GM21529 (cell line): Measurements from ENCODE around the gene CD96.
"Not testable (repeated sequence)": the region's sequence is repeated elsewhere in the genome, so short reads cannot be mapped to it uniquely, and the experiment has no call there.

Experiments used
- ATAC-seq: cut with Tn5 transposase; IDR thresholded peaks from one replicate; pipeline ENCODE4 v1.9.1; 2021; ENCODE audit not compliant: unreplicated experiment

CD96 gene

DNA sequence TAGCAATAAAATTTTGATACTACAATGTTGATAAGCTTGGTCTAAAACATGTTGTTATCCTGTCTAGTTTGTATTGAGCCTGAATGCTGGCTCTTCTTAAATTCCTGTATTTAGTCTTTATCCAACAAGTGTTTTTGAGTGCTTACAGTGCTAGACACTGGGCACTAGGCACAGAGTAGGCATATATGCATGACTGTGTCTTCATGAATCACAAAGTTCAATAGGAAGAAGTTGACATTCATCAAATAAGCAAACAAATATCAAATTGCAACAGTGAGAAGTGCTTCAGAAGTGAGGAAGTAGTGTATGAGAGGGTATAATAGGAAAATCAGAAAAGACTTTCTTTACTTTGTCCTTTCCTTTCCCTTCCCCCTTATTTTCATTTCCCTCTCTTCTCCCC is 6.8 kb downstream of the CD96 start:
- no peak for ATAC-seq

- ATAC-seq, result not testable (repeated sequence)
These were observed 19.9 kb downstream of the CD96 start for GRCh38 chr3:111561902-111562301.

- no peak for ATAC-seq
These were observed 24.8 kb downstream of the CD96 start for GRCh38 chr3:111566844-111567243.

DNA sequence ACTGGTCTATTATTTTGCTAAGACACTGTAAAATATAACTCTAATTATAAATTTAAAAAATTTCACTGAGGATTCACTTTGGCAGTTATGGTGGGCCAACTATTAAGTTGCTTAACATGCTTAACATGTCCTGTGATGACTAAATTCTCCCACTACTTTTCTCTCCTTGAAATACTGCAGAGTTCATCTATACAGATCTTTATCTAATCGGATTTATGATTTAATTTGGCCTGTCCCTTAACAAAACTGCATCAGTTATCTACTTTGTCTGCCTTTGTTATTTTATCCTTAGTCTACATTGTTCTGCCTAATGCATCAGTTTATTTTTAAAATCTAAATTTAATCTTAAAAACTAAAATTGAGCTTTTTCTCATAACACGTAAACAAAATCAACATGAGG is 26.4 kb downstream of the CD96 start:
- ATAC-seq, result no peak

- no peak for ATAC-seq
These were observed 26.9 kb downstream of the CD96 start for GRCh38 chr3:111568911-111569310.

GRCh38 chr3:111570404-111571030 is 28.5 kb downstream of the CD96 start:
- ATAC-seq, result no peak

DNA sequence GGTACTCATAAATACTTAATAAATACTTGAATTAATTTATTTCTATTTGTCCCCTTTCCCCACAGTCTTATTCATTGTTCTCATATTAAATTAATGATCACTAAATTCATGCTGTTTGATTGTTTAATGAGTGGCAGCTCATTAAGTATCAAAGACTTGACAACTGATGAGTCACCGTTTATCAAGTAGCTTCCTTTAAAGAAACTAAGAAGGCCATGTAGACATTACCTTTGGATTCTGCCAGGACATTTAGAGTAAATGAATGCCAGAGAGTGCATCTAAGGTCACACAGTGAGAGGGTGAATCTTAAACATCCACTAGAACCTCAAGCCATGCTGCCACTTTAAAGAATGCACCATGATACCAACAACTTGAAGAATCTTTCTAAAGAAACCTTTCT is 29.3 kb downstream of the CD96 start:
- ATAC-seq, result no peak

DNA sequence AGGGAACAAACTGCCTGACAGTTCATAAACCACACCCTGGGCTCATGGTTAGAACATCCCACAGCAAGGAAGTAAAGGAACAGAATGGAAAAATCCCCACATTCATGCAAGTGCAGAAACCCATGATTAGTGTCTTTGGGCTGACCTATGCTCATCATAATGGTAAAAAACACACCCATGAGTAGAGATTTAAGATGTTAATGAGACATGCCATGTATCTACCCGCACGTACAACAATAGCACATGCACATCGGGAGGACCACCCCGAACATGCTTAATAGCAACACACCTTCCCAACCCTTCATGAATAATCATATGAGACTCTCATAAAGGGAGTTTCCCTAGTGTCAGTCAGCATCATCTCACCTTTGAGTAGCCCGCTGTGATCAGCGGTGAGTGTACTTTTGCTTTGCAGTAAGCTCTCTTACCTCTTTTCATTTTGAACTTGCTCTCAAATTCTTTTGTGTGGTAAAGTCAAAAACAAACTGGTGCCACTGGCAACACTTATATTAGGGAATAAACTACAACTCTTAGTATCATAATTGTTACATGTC is 30.0 kb downstream of the CD96 start:
- no peak for ATAC-seq

- ATAC-seq, result no peak
These were observed 35.1 kb downstream of the CD96 start for GRCh38 chr3:111577113-111577512.

DNA sequence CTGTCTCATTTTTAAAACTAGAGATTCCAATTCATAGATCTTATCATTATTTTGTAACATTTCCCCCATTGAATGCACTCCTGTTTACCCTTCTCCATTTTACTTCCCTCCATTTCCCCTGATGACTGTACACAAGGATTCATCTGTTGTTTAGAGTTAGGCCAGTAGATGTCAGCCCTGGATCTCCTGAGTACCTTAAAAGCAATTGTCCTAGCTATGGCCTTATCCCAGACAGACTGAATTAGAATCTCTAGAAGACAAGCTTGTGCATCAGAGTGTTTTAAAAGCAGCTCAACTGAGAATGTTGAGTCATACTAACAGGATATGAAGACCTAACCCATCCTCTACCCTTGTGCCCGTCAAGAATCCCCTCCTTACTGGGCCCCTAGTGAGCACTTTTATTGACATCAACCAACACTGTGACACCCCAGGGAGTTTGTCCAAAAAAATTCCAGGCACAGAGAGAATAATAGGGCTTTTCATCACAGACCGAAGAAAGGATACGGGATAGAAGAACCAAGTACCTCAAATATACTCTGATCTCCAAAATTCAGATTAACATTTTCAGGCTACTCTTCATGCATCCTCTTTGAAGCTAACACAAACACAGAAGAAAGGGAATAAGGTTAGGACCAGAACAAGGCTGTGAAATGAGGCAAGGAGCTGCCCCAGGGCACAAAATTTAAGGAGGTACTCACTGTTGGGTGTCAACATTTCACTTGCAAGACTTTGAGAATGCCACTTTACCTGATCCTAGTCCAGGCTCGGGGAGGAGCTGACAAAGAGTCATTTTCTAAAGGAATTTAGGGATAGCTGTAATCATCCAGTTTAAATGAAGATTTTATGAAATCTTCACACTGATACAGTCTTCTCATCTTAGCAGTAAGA is 36.0 kb downstream of the CD96 start:
- peak; percentile 95 for ATAC-seq

GRCh38 chr3:111578867-111579266 is 36.9 kb downstream of the CD96 start:
- ATAC-seq, result no peak

DNA sequence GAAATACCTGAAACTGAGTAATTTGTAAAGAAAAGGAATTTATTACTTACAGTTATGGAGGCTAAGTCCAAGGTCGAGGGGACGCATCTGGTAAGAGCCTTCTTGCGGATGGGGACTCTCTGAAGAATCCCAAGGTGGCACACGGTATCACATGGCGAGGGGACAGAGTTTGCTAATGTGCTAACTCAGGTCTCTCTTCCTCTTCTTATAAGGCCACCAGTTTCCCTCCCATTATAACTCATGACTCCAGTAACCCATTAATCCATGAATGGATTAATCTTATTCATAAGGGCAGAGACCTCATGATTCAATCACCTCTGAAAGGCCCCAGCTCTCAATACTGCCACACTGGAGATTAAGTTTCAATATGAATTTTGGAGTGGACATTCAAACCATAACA is 37.5 kb downstream of the CD96 start:
- ATAC-seq, result no peak

DNA sequence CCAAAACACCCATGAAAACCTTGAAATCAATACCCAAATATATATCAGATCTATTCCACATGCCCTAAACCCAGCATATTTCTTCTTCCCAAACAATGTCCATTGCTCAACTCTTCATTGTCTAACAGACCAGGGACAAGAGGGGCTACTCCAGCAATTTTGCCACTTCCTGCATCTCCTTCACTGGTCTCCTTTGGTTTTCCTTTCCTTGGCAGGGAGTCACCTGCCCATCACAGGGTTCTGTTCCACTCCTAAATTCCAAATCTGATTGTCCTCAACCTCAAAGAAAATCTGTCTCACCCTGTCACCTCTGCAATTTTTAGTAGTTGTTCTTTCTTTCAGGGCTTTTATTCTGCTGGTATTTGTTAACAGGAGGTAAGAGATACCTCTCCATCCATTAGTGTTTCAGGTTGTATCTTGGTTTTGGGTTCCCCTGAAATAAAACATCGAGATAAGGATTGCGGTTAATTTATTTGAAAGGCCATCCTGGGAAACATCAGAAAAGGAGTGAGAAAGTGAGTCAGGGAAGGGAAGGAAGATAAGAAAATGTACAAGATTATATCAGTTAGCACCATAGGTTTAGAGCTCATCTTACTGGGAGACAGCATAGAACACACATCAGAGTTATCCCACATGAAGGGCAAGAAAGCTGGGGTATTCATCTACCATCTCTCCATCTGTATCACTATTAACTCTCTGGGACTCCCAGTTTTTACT is 39.6 kb downstream of the CD96 start:
- no peak for ATAC-seq

GRCh38 chr3:111582120-111582474 is 40.1 kb downstream of the CD96 start:
- no peak for ATAC-seq

DNA sequence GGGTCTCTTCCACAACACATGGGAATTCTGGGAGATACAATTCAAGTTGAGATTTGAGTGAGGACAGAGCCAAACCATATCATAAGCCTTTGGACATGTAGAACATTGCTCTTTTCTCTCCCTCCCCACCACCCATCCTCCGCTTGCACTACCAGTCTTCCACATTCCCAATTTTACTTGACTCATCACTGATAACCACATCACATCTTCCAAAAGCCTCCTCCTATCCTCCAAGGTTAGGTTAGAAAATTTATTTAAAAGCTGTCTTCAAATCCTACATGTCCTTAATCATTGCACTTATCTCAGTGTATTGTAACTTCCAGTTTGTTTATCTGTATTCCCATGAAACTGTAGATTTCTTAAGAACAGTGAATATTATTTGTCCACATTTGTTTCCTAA is 42.7 kb downstream of the CD96 start:
- no peak for ATAC-seq

DNA sequence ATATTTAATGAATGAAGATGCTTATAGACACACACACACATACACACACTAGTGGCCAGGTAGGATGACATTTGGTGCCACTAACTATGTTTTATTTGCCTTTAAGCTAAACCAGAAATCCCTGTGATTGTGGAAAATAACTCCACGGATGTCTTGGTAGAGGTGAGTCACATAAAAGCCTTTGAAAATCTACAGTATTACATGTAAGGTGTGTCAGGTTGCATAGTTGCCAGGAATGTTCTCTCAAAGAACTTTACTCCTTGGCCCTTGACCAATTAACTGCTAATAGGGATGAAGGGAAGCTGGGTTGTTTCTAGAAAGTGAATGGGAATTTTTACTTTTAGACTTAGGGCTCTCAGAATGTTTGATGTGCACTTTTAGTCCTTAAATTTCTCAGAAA is 43.2 kb downstream of the CD96 start:
- ATAC-seq, result no peak

GRCh38 chr3:111588527-111588926 is 46.5 kb downstream of the CD96 start:
- ATAC-seq, result no peak

GRCh38 chr3:111589303-111590142 is 47.5 kb downstream of the CD96 start:
- no peak for ATAC-seq

DNA sequence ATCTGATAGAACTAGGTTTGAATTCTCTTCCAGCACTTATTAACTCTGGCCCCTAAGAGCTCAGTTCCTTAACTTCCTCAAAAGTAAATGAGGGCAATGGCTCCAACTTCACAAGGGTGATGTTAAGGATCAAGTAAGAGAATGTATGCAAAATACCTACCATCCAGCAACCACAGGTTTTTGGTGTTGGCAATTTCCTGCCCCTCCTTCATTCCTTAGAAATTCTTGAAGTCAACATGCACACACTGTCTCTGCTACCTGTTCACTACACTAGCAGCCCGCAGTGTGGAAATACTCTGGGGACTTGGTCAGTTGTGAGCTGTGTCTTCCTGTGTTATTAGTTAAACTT is 48.1 kb downstream of the CD96 start:
- no peak for ATAC-seq

- no peak for ATAC-seq
These were observed 49.6 kb downstream of the CD96 start for GRCh38 chr3:111591555-111591954.

GRCh38 chr3:111592143-111592542 is 50.1 kb downstream of the CD96 start:
- ATAC-seq, result no peak
